MM.1S (cell line): ENCODE data around the gene NUP153.

ENCODE experiments used
- CTCF ChIP-seq: fragments of 300-600 bp; sonication (generic); IDR thresholded peaks from 2 replicates; pipeline ENCODE4 v1.5.1; 2016; ENCODE audit warnings: antibody characterized with exemption, low read length, mixed read lengths
- EZH2 ChIP-seq: fragments of 300-600 bp; sonication (generic); optimal IDR thresholded peaks from 2 replicates; pipeline ENCODE3; 2017; ENCODE audit warnings: low read depth, mild to moderate bottlenecking, antibody characterized with exemption, low read length, mixed read lengths
- EZH2phosphoT487 ChIP-seq: fragments of 300-600 bp; sonication (generic); IDR thresholded peaks from 2 replicates; pipeline ENCODE4 v1.6.1; 2018; ENCODE audit warnings: antibody characterized with exemption, low read length

DNA sequence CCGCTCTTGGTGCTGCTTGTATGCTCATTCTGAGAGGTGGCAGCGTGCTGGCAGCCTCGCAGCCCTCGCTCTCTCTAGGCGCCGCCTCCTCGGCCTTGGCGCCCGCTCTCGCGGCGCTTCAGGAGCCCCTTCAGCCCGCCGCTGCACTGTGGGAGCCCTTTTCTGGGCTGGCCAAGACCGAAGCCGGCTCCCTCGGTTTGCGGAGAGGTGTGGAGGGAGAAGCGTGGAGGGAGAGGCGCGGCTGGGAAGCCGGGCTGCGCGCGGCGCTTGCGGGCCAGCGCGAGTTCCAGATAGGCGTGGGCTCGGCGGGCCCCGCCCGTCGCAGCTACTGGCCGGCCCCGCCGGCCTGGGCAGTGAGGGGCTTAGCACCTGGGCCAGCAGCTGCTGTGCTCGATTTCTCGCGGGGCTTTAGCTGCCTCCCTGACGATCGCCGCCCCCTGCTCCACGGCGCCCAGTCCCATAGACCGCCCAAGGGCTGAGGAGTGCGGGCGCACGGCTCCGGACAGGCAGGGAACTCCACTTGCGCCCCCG, 126.1 kb downstream of the NUP153 start:
- TF ChIP-seq EZH2phosphoT487: no peak
- no peak for TF ChIP-seq CTCF
- TF ChIP-seq EZH2: no peak
